ENCODE results near the gene ACIN1.

ACIN1 gene

DNA sequence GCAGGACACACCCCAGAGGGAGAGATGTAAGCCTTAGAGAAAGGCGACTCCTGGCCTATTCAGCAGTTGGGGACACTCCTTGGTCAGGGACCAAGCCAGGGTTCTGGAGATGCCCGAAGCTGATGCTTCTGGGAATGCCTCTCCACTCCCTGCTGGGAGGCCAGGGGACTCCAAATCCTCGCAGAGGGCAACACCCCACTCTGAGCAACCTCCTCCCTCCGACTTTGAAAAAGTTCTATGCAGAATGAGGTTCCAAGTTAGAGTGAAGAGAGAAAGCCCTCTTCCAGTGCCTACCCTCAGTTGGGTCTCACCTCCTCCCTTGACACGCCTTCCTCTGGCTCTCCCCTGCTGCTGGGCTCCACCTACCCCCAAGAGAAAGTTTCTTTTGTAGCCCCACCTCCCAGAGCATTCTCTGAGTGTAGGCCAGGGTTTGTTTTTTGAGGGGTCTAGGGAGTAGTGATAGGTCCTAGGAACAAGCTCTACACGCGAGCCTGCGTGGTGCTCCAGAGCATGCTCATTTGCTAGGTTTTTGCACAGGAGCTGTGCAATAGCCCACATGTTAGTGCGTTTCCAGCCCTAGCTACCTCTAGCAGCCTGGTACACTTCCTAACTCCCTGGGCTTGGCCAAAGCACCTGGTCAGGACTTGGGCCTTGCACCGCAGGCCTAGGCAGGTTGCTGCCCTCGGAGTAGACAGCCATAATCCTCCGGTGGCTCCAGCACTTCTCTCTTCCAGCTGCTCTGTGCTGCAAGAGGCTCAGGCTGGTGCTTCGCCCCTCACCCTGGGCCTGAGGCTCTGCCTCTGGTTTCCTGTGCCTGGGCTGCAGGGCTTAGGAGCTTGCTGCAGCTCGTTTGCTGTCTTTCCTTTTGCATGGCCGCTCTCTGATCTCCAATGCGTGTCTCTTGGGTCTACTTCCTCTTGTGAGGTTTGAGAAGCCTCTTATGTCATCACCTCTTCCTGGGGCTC, 24.7 kb upstream of the ACIN1 start:
- TF ChIP-seq EZH2 (IDR thresholded peaks at IDR 0.05), result no peak
- no peak for TF ChIP-seq FOXP2 (optimal IDR thresholded peaks at IDR 0.05; ENCODE audit: control extremely low read depth, extremely low read length, insufficient read depth)
- TF ChIP-seq POLR2AphosphoS5 (IDR thresholded peaks at IDR 0.05; ENCODE audit: borderline replicate concordance, low read depth, low read length), result no peak
- H3K4me3 ChIP-seq, result no peak overlapping the region
- no peaks in the 10 kb centered on the region for H3K36me3 ChIP-seq (ENCODE audit: insufficient read depth, low read length)
- DNase-seq (ENCODE audit: low read depth, low spot score), result no peak
- H3K9me3 ChIP-seq (ENCODE audit: low read depth, low read length), result no peaks in the 10 kb centered on the region
- H3K27ac ChIP-seq, result no peak overlapping the region
- H3K9ac ChIP-seq (ENCODE audit: insufficient read length), result no peak overlapping the region

DNA sequence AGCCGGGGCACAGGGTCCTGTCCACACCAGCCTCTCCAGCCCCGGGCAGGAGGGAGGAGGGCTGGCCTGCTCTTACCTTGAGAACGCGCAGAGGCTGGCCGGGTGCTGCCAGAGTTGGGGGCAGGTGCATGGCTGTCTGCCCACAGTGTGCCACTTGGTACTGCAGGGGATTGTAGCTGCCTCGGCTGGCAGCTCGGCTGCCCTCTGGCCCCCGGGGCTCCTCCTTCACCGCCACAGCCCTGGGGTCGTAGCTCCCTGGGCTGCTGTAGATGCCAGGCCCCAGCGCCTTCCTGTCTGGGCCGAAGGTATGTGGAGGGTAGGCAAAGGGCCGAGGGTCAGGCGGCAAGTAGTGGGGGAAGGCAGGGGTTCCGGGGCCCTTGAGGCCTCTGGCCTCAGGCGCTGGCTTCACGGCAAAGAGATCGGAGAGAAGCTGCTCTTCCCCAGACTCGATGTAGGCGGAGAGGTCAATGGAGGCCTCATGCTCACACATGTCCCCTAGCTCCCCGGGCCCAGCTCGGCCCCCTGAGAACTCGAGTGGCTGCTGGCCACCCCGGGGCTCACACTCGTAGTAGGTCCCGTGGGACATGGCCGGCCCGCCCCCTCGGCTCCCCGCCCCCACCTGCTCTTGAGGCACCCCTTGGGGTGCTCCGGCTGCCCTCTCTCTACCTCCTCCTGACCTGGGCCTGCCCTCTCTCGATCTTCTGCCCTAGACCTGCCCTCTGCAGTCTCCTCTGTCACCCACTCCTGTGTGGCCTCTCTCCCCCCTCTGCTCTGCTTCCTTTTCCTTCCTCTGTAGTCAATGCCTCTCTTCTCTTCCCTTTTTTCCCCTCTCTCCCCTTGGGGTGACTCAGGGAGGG, 23.8 kb upstream of the ACIN1 start, which contains the start of gene CEBPE:
Gene CEBPE (minus strand): TSS at position 750 of the 857 bp plus-strand sequence. CDS start 164 bp downstream, at position 586.
- no peak within 1 kb of the TSS for H3K27ac ChIP-seq
- TF ChIP-seq EZH2 (IDR thresholded peaks at IDR 0.05), result no peak
- no peak for TF ChIP-seq POLR2AphosphoS5 (IDR thresholded peaks at IDR 0.05; ENCODE audit: borderline replicate concordance, low read depth, low read length)
- no peak for TF ChIP-seq FOXP2 (optimal IDR thresholded peaks at IDR 0.05; ENCODE audit: control extremely low read depth, extremely low read length, insufficient read depth)
- H3K36me3 ChIP-seq (ENCODE audit: insufficient read depth, low read length), result no peaks in the 10 kb centered on the region
- no peaks in the 10 kb centered on the region for H3K9me3 ChIP-seq (ENCODE audit: low read depth, low read length)
- no peak within 1 kb of the TSS for H3K9ac ChIP-seq (ENCODE audit: insufficient read length)
- H3K4me3 ChIP-seq, result no peak within 1 kb of the TSS
- no peak for DNase-seq (ENCODE audit: low read depth, low spot score)

DNA sequence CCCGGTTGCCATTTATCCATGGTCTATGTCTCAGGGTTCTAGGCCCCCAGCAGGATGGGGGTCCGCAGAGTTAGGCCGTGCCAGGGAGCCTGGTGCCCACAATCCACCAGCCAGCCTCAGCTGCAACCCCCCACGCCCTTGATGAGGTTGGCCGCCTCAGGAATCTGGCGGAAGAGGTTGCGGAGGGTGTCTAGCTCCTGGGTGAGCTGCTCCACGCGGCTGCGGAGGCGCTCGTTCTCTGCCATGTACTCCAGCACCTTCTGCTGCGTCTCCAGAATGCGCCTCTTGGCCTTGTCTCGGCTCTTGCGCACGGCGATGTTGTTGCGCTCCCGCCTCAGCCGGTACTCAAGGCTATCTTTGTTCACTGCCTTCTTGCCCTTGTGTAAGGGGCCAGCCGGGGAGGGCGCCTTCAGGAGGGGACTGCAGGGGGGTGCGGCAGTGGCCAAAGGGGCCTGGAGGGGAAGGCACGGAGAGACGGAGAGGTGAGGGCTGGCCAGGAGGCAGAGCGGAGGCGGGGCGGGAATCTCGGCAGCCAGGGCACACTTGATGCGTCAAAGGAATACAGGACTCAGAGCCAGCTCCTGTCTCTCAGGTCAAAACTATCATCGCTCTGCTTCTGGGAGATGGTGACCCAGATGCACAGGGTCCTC, 22.6 kb upstream of the ACIN1 start:
- Histone ChIP-seq H3K27ac (no peak overlapping the region), H3K4me3 (no peak overlapping the region), H3K9ac (ENCODE audit: insufficient read length) (no peak overlapping the region), H3K36me3 (ENCODE audit: insufficient read depth, low read length) (no peaks in the 10 kb centered on the region), H3K9me3 (ENCODE audit: low read depth, low read length) (no peaks in the 10 kb centered on the region)
- no peak for DNase-seq (ENCODE audit: low read depth, low spot score)
- TF ChIP-seq FOXP2 (optimal IDR thresholded peaks at IDR 0.05; ENCODE audit: control extremely low read depth, extremely low read length, insufficient read depth) (no peak), EZH2 (IDR thresholded peaks at IDR 0.05) (no peak), POLR2AphosphoS5 (IDR thresholded peaks at IDR 0.05; ENCODE audit: borderline replicate concordance, low read depth, low read length) (no peak)

DNA sequence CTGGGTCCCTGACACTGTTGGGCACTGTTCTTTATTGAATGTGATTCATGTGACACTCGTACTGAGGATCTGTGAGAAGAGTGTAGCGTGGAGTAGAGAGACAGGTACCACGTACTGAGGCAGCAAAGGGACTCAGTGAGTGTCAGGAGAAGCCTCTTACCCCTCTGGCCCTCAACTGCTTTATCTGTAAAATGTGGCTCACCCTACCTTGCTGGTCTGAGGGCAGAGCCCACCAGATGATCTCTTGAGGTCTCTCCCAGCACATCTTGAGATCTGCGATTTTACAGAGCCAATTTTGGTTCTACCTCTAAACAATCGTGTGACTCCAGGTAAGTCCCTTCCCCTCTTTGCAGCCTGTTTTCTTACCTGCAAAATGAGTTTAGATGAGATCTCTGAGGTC, 21.0 kb upstream of the ACIN1 start:
- H3K9me3 ChIP-seq (ENCODE audit: low read depth, low read length), result no peaks in the 10 kb centered on the region
- DNase-seq (ENCODE audit: low read depth, low spot score), result no peak
- no peak overlapping the region for H3K27ac ChIP-seq
- TF ChIP-seq EZH2 (IDR thresholded peaks at IDR 0.05) (no peak), FOXP2 (optimal IDR thresholded peaks at IDR 0.05; ENCODE audit: control extremely low read depth, extremely low read length, insufficient read depth) (no peak), POLR2AphosphoS5 (IDR thresholded peaks at IDR 0.05; ENCODE audit: borderline replicate concordance, low read depth, low read length) (no peak)
- H3K9ac ChIP-seq (ENCODE audit: insufficient read length), result no peak overlapping the region
- H3K36me3 ChIP-seq (ENCODE audit: insufficient read depth, low read length), result no peaks in the 10 kb centered on the region
- no peak overlapping the region for H3K4me3 ChIP-seq

DNA sequence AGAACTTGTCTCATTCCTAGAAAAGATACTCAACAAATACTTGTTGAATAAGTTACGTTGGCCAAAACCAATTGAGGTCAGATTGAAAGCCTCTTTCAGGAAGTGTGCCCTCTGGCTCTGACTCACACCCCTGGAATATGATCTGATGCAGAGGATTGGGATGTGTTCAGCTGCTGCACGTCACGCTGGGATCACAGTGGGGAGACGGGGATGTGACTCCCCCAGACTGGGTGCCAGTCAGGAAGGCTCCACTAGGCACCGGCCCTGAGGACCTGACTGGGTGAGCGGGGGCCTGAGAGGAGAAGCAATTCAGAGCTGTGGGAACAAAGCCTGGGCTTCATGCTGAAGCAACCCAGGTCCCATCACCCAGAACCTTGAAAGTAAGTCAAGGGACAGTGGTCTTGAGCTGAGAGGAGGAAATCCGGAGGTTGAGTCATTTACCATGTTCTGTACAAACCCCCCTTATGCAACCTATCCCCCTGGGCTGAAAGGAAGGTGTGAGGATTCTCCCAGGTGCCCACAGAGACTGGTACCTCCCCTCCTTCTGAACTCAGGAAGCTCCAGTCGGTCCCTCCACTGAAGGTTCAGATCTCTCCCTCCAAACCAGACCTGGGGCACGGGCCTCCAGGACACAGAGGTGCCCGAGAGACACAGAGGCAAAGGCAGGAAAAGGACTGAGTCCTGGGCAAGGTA, 20.2 kb upstream of the ACIN1 start:
- Histone ChIP-seq H3K9me3 (ENCODE audit: low read depth, low read length) (no peaks in the 10 kb centered on the region), H3K36me3 (ENCODE audit: insufficient read depth, low read length) (no peaks in the 10 kb centered on the region), H3K27ac (no peak overlapping the region), H3K4me3 (no peak overlapping the region), H3K9ac (ENCODE audit: insufficient read length) (no peak overlapping the region)
- TF ChIP-seq POLR2AphosphoS5 (IDR thresholded peaks at IDR 0.05; ENCODE audit: borderline replicate concordance, low read depth, low read length) (no peak), EZH2 (IDR thresholded peaks at IDR 0.05) (no peak), FOXP2 (optimal IDR thresholded peaks at IDR 0.05; ENCODE audit: control extremely low read depth, extremely low read length, insufficient read depth) (no peak)
- no peak for DNase-seq (ENCODE audit: low read depth, low spot score)

DNA sequence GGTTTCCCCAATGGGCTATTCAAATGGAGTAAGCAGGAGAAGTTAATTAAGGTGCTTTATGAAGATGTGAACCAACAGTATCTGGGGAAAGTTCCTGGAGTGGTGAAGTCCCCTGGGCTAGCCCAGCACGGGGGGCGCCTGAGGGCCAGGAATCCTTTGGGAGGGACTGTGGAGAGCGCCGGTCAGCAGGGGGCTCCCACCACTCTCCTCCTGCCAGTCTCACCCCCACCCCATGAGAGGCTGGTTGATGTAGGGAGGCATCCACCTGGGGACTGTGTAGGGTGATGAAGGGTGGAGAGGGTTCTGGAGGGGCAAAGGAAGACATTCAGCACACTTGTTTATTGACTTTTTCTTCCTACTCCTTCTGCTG, 19.7 kb upstream of the ACIN1 start:
- H3K36me3 ChIP-seq (ENCODE audit: insufficient read depth, low read length), result no peaks in the 10 kb centered on the region
- H3K9ac ChIP-seq (ENCODE audit: insufficient read length), result no peak overlapping the region
- H3K9me3 ChIP-seq (ENCODE audit: low read depth, low read length), result no peaks in the 10 kb centered on the region
- H3K27ac ChIP-seq, result no peak overlapping the region
- H3K4me3 ChIP-seq, result no peak overlapping the region
- DNase-seq (ENCODE audit: low read depth, low spot score), result no peak
- no peak for TF ChIP-seq POLR2AphosphoS5 (IDR thresholded peaks at IDR 0.05; ENCODE audit: borderline replicate concordance, low read depth, low read length)
- TF ChIP-seq EZH2 (IDR thresholded peaks at IDR 0.05), result no peak
- TF ChIP-seq FOXP2 (optimal IDR thresholded peaks at IDR 0.05; ENCODE audit: control extremely low read depth, extremely low read length, insufficient read depth), result no peak

DNA sequence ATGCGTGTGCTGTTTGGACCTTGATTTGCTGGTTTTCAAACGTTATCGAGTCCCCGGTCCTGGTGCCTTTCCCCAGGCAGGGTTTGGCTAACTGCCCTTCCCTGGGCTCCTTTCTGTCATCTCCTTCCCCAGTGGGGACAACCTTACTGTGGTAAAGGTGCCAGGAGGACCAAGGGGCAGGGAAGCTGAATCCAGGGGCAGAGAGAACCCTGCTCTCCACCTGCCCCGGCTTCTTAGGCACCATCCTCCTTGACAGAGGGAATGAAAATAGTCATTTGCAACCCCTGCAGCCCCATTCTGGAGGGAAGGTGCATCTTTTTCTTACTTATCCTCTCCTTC, 19.2 kb upstream of the ACIN1 start:
- Histone ChIP-seq H3K36me3 (ENCODE audit: insufficient read depth, low read length) (no peaks in the 10 kb centered on the region), H3K4me3 (no peak overlapping the region), H3K9me3 (ENCODE audit: low read depth, low read length) (no peaks in the 10 kb centered on the region), H3K27ac (no peak overlapping the region), H3K9ac (ENCODE audit: insufficient read length) (no peak overlapping the region)
- TF ChIP-seq EZH2 (IDR thresholded peaks at IDR 0.05) (no peak), POLR2AphosphoS5 (IDR thresholded peaks at IDR 0.05; ENCODE audit: borderline replicate concordance, low read depth, low read length) (no peak), FOXP2 (optimal IDR thresholded peaks at IDR 0.05; ENCODE audit: control extremely low read depth, extremely low read length, insufficient read depth) (no peak)
- DNase-seq (ENCODE audit: low read depth, low spot score), result no peak
